ENCODE results near the gene CTNND2.

CTNND2 gene

GRCh38 chr5:11853140-11853539 is 51.1 kb downstream of the CTNND2 start:
- no peak overlapping the region for H2AK5ac ChIP-seq (ENCODE audit: low read length, severe bottlenecking)
- H3K27me3 ChIP-seq (ENCODE audit: control insufficient read depth in 1 of 2, insufficient read depth in 1 of 2, low read length in 2 of 2) = no peaks in the 10 kb centered on the region

GRCh38 chr5:11852717-11853087 is 51.5 kb downstream of the CTNND2 start:
- Histone ChIP-seq H2AFZ (ENCODE audit: low read depth, low read length) (no peak overlapping the region), H3K9me3 (ENCODE audit: control insufficient read depth, low read length) (no peaks in the 10 kb centered on the region)
- 38% methylated on average over 1 of the region's 1 CpG for WGBS

More at GRCh38 chr5:11853140-11853539, 51.1 kb downstream of the CTNND2 start:
- Histone ChIP-seq H2BK12ac (ENCODE audit: low read length in 2 of 2) (no peak overlapping the region), H4K91ac (ENCODE audit: low read length) (no peak overlapping the region), H3K4me1 (ENCODE audit: control insufficient read depth, insufficient read depth, low read depth, low read length) (no peaks in the 10 kb centered on the region), H4K8ac (ENCODE audit: low read length) (no peak overlapping the region), H2BK15ac (ENCODE audit: low read depth, poor library complexity, severe bottlenecking) (no peak overlapping the region), H3K14ac (ENCODE audit: low read length in 2 of 2) (no peak overlapping the region), H3K4me3 (ENCODE audit: insufficient read depth in 1 of 2, low read depth in 1 of 2, low read length in 2 of 2) (no peak overlapping the region), H3K18ac (ENCODE audit: low read depth in 1 of 2, low read length in 2 of 2) (no peak overlapping the region), H3K79me1 (replicated peaks; ENCODE audit: low read length, poor library complexity, severe bottlenecking) (no peaks in the 10 kb centered on the region), H2AFZ (ENCODE audit: low read depth, low read length) (no peak overlapping the region), H3K9ac (ENCODE audit: low read length) (no peak overlapping the region), H3K4me2 (ENCODE audit: low read length, poor library complexity, severe bottlenecking) (no peak overlapping the region), H3K9me3 (ENCODE audit: control insufficient read depth, low read length) (no peaks in the 10 kb centered on the region), H3K4ac (ENCODE audit: low read depth in 1 of 2, low read length in 2 of 2) (no peak overlapping the region), H3K27ac (ENCODE audit: low read length, poor library complexity, severe bottlenecking) (no peak overlapping the region), H2BK5ac (ENCODE audit: low read depth, low read length, poor library complexity, severe bottlenecking) (no peak overlapping the region), H2BK120ac (ENCODE audit: low read depth, low read length) (no peak overlapping the region), H3K23ac (ENCODE audit: low read length in 2 of 2) (no peak overlapping the region), H3K36me3 (ENCODE audit: control insufficient read depth in 1 of 2, insufficient read depth in 2 of 2, low read depth in 1 of 2, low read length in 2 of 2) (no peaks in the 10 kb centered on the region)
- no peak for DNase-seq

GRCh38 chr5:11851965-11852716 is 52.1 kb downstream of the CTNND2 start:
- H3K27me3 ChIP-seq (ENCODE audit: control insufficient read depth in 1 of 2, insufficient read depth in 1 of 2, low read length in 2 of 2) = no peaks in the 10 kb centered on the region
- H3K4me2 ChIP-seq (ENCODE audit: low read length, poor library complexity, severe bottlenecking) = no peak overlapping the region
- H3K18ac ChIP-seq (ENCODE audit: low read depth in 1 of 2, low read length in 2 of 2) = no peak overlapping the region
- no peaks in the 10 kb centered on the region for H3K9me3 ChIP-seq (ENCODE audit: control insufficient read depth, low read length)
- H3K9ac ChIP-seq (ENCODE audit: low read length) = no peak overlapping the region
- no peak overlapping the region for H2BK5ac ChIP-seq (ENCODE audit: low read depth, low read length, poor library complexity, severe bottlenecking)
- H3K79me1 ChIP-seq (replicated peaks; ENCODE audit: low read length, poor library complexity, severe bottlenecking) = no peaks in the 10 kb centered on the region
- no peak overlapping the region for H4K91ac ChIP-seq (ENCODE audit: low read length)
- H3K14ac ChIP-seq (ENCODE audit: low read length in 2 of 2) = no peak overlapping the region
- no peak overlapping the region for H3K23ac ChIP-seq (ENCODE audit: low read length in 2 of 2)
- H3K4me1 ChIP-seq (ENCODE audit: control insufficient read depth, insufficient read depth, low read depth, low read length) = no peaks in the 10 kb centered on the region
- no peak overlapping the region for H3K4me3 ChIP-seq (ENCODE audit: insufficient read depth in 1 of 2, low read depth in 1 of 2, low read length in 2 of 2)
- H3K36me3 ChIP-seq (ENCODE audit: control insufficient read depth in 1 of 2, insufficient read depth in 2 of 2, low read depth in 1 of 2, low read length in 2 of 2) = no peaks in the 10 kb centered on the region
- no peak for DNase-seq
- no peak overlapping the region for H3K27ac ChIP-seq (ENCODE audit: low read length, poor library complexity, severe bottlenecking)
- no peak overlapping the region for H2BK12ac ChIP-seq (ENCODE audit: low read length in 2 of 2)
- H2BK120ac ChIP-seq (ENCODE audit: low read depth, low read length) = no peak overlapping the region
- H3K4ac ChIP-seq (ENCODE audit: low read depth in 1 of 2, low read length in 2 of 2) = no peak overlapping the region
- no peak overlapping the region for H2AK5ac ChIP-seq (ENCODE audit: low read length, severe bottlenecking)
- 81% methylated on average over 3 of the region's 4 CpGs for WGBS
- no peak overlapping the region for H4K8ac ChIP-seq (ENCODE audit: low read length)
- H2AFZ ChIP-seq (ENCODE audit: low read depth, low read length) = no peak overlapping the region
- no peak overlapping the region for H2BK15ac ChIP-seq (ENCODE audit: low read depth, poor library complexity, severe bottlenecking)

More at GRCh38 chr5:11852717-11853087, 51.5 kb downstream of the CTNND2 start:
- no peak overlapping the region for H4K91ac ChIP-seq (ENCODE audit: low read length)
- DNase-seq = no peak
- no peak overlapping the region for H2BK12ac ChIP-seq (ENCODE audit: low read length in 2 of 2)
- H2BK15ac ChIP-seq (ENCODE audit: low read depth, poor library complexity, severe bottlenecking) = no peak overlapping the region
- no peak overlapping the region for H4K8ac ChIP-seq (ENCODE audit: low read length)
- H3K18ac ChIP-seq (ENCODE audit: low read depth in 1 of 2, low read length in 2 of 2) = no peak overlapping the region
- no peak overlapping the region for H2AK5ac ChIP-seq (ENCODE audit: low read length, severe bottlenecking)
- no peaks in the 10 kb centered on the region for H3K27me3 ChIP-seq (ENCODE audit: control insufficient read depth in 1 of 2, insufficient read depth in 1 of 2, low read length in 2 of 2)
- no peaks in the 10 kb centered on the region for H3K79me1 ChIP-seq (replicated peaks; ENCODE audit: low read length, poor library complexity, severe bottlenecking)
- no peak overlapping the region for H3K4me3 ChIP-seq (ENCODE audit: insufficient read depth in 1 of 2, low read depth in 1 of 2, low read length in 2 of 2)
- no peaks in the 10 kb centered on the region for H3K4me1 ChIP-seq (ENCODE audit: control insufficient read depth, insufficient read depth, low read depth, low read length)
- no peak overlapping the region for H3K4me2 ChIP-seq (ENCODE audit: low read length, poor library complexity, severe bottlenecking)
- H3K27ac ChIP-seq (ENCODE audit: low read length, poor library complexity, severe bottlenecking) = no peak overlapping the region
- H2BK120ac ChIP-seq (ENCODE audit: low read depth, low read length) = no peak overlapping the region
- H2BK5ac ChIP-seq (ENCODE audit: low read depth, low read length, poor library complexity, severe bottlenecking) = no peak overlapping the region
- H3K14ac ChIP-seq (ENCODE audit: low read length in 2 of 2) = no peak overlapping the region
- no peaks in the 10 kb centered on the region for H3K36me3 ChIP-seq (ENCODE audit: control insufficient read depth in 1 of 2, insufficient read depth in 2 of 2, low read depth in 1 of 2, low read length in 2 of 2)
- H3K9ac ChIP-seq (ENCODE audit: low read length) = no peak overlapping the region
- H3K4ac ChIP-seq (ENCODE audit: low read depth in 1 of 2, low read length in 2 of 2) = no peak overlapping the region
- no peak overlapping the region for H3K23ac ChIP-seq (ENCODE audit: low read length in 2 of 2)

- no peaks in the 10 kb centered on the region for H3K36me3 ChIP-seq (ENCODE audit: control insufficient read depth in 1 of 2, insufficient read depth in 2 of 2, low read depth in 1 of 2, low read length in 2 of 2)
- no peak overlapping the region for H3K18ac ChIP-seq (ENCODE audit: low read depth in 1 of 2, low read length in 2 of 2)
- H4K8ac ChIP-seq (ENCODE audit: low read length) = no peak overlapping the region
- DNase-seq = peak; percentile 40
- WGBS = 69% methylated on average over 2 of the region's 2 CpGs
- no peaks in the 10 kb centered on the region for H3K79me1 ChIP-seq (replicated peaks; ENCODE audit: low read length, poor library complexity, severe bottlenecking)
- no peak overlapping the region for H2BK12ac ChIP-seq (ENCODE audit: low read length in 2 of 2)
- no peak overlapping the region for H2AK5ac ChIP-seq (ENCODE audit: low read length, severe bottlenecking)
- H3K9me3 ChIP-seq (ENCODE audit: control insufficient read depth, low read length) = no peaks in the 10 kb centered on the region
- no peaks in the 10 kb centered on the region for H3K4me1 ChIP-seq (ENCODE audit: control insufficient read depth, insufficient read depth, low read depth, low read length)
- H3K23ac ChIP-seq (ENCODE audit: low read length in 2 of 2) = no peak overlapping the region
- no peak overlapping the region for H4K91ac ChIP-seq (ENCODE audit: low read length)
- no peak overlapping the region for H3K4me2 ChIP-seq (ENCODE audit: low read length, poor library complexity, severe bottlenecking)
- no peak overlapping the region for H2BK120ac ChIP-seq (ENCODE audit: low read depth, low read length)
- no peak overlapping the region for H3K14ac ChIP-seq (ENCODE audit: low read length in 2 of 2)
- H3K4me3 ChIP-seq (ENCODE audit: insufficient read depth in 1 of 2, low read depth in 1 of 2, low read length in 2 of 2) = no peak overlapping the region
- H2AFZ ChIP-seq (ENCODE audit: low read depth, low read length) = no peak overlapping the region
- H3K27me3 ChIP-seq (ENCODE audit: control insufficient read depth in 1 of 2, insufficient read depth in 1 of 2, low read length in 2 of 2) = no peaks in the 10 kb centered on the region
- H2BK5ac ChIP-seq (ENCODE audit: low read depth, low read length, poor library complexity, severe bottlenecking) = no peak overlapping the region
- H2BK15ac ChIP-seq (ENCODE audit: low read depth, poor library complexity, severe bottlenecking) = no peak overlapping the region
- H3K4ac ChIP-seq (ENCODE audit: low read depth in 1 of 2, low read length in 2 of 2) = no peak overlapping the region
- H3K27ac ChIP-seq (ENCODE audit: low read length, poor library complexity, severe bottlenecking) = no peak overlapping the region
- no peak overlapping the region for H3K9ac ChIP-seq (ENCODE audit: low read length)
These were observed 52.8 kb downstream of the CTNND2 start for GRCh38 chr5:11851416-11851815.
